NCI-H82 (cell line): ENCODE results near the gene METTL3.

Experiments
- DNase-seq: peaks from one replicate; lab custom pipeline; 2025; lab: John Stamatoyannopoulos, UW

The METTL3 gene

GRCh38 chr14:21476523-21476924, 34.6 kb downstream of the METTL3 start:
- no peak for DNase-seq

- no peak for DNase-seq
Measured at GRCh38 chr14:21475767-21476522, 35.2 kb downstream of the METTL3 start.

- no peak for DNase-seq
Measured at GRCh38 chr14:21467616-21468015, 43.5 kb downstream of the METTL3 start.

- peak; percentile 99 for DNase-seq
Measured at GRCh38 chr14:21455912-21456667, 55.0 kb downstream of the METTL3 start, which contains the start of gene CHD8. CHD8 (minus strand) TSS chr14:21456123; CDS start chr14:21431643, 24,480 bp downstream.

- no peak for DNase-seq
Measured at GRCh38 chr14:21455592-21455911, 55.6 kb downstream of the METTL3 start.

- DNase-seq = peak; percentile 10
Measured at GRCh38 chr14:21454843-21455544, 56.1 kb downstream of the METTL3 start.

GRCh38 chr14:21449899-21450216, 61.3 kb downstream of the METTL3 start:
- DNase-seq = no peak
